ENCODE data around the gene CREB1.

CREB1 gene

GRCh38 chr2:207505171-207505570 lies 24.6 kb upstream of the CREB1 start:
- H3K4me3 ChIP-seq (ENCODE audit: low read depth, low read length), result no peak overlapping the region
- H3K4me1 ChIP-seq (ENCODE audit: control insufficient read depth, insufficient read depth, low read length), result no peaks in the 10 kb centered on the region
- POLR2A ChIA-PET, result no interaction called here
- CTCF ChIA-PET, result interaction anchor here (1.3 kb wide), 1 partner anchor 722 kb away, joined by 3 read pairs; no protein-coding TSS in a partner anchor
- H3K36me3 ChIP-seq (ENCODE audit: control insufficient read depth in 2 of 2, insufficient read depth in 1 of 2, low read length in 2 of 2), result no peaks in the 10 kb centered on the region
- no peak overlapping the region for H3K27ac ChIP-seq (ENCODE audit: extremely low read depth, low read depth, low read length)
- TF ChIP-seq ZNF433 (tag by site-specific recombination; IDR thresholded peaks at IDR 0.05; ENCODE audit: low read depth) (no peak), ZNF544 (tag by site-specific recombination; IDR thresholded peaks at IDR 0.05) (no peak), ZIC2 (tag by site-specific recombination; IDR thresholded peaks at IDR 0.05) (no peak), ZNF404 (tag by site-specific recombination; IDR thresholded peaks at IDR 0.05) (no peak), ZNF324 (tag by site-specific recombination; IDR thresholded peaks at IDR 0.05) (no peak), WT1 (tag by site-specific recombination; IDR thresholded peaks at IDR 0.05) (no peak), ZSCAN18 (tag by site-specific recombination; IDR thresholded peaks at IDR 0.05) (no peak)
- H3K9me3 ChIP-seq (ENCODE audit: control insufficient read depth, insufficient read depth, low read depth, low read length), result no peaks in the 10 kb centered on the region

GRCh38 chr2:207505728-207506127 lies 24.0 kb upstream of the CREB1 start:
- Histone ChIP-seq H3K4me1 (ENCODE audit: control insufficient read depth, insufficient read depth, low read length) (no peaks in the 10 kb centered on the region), H3K9me3 (ENCODE audit: control insufficient read depth, insufficient read depth, low read depth, low read length) (no peaks in the 10 kb centered on the region), H3K27ac (ENCODE audit: extremely low read depth, low read depth, low read length) (no peak overlapping the region), H3K4me3 (ENCODE audit: low read depth, low read length) (no peak overlapping the region), H3K36me3 (ENCODE audit: control insufficient read depth in 2 of 2, insufficient read depth in 1 of 2, low read length in 2 of 2) (no peaks in the 10 kb centered on the region)
- TF ChIP-seq EGR2 (tag by site-specific recombination; IDR thresholded peaks at IDR 0.05; ENCODE audit: low read depth), result 0 out of 2 replicates have a peak, but pooled peaks have one; percentile 6
- no peak for TF ChIP-seq ZNF184 (tag by site-specific recombination; IDR thresholded peaks at IDR 0.05)
- no peak for TF ChIP-seq KLF9 (tag by site-specific recombination; IDR thresholded peaks at IDR 0.05; ENCODE audit: low read depth)
- TF ChIP-seq ZFHX2 (tag by site-specific recombination; conservative IDR thresholded peaks at IDR 0.05), result peak; percentile 36
- no peak for TF ChIP-seq GLI4 (tag by site-specific recombination; IDR thresholded peaks at IDR 0.05)
- no peak for TF ChIP-seq ZNF433 (tag by site-specific recombination; IDR thresholded peaks at IDR 0.05; ENCODE audit: low read depth)
- TF ChIP-seq WT1 (tag by site-specific recombination; IDR thresholded peaks at IDR 0.05), result no peak
- CTCF ChIA-PET, result no interaction called here
- POLR2A ChIA-PET, result no interaction called here

GRCh38 chr2:207506426-207506825 lies 23.3 kb upstream of the CREB1 start:
- Histone ChIP-seq H3K4me1 (ENCODE audit: control insufficient read depth, insufficient read depth, low read length) (no peaks in the 10 kb centered on the region), H3K27ac (ENCODE audit: extremely low read depth, low read depth, low read length) (no peak overlapping the region), H3K4me3 (ENCODE audit: low read depth, low read length) (no peak overlapping the region), H3K36me3 (ENCODE audit: control insufficient read depth in 2 of 2, insufficient read depth in 1 of 2, low read length in 2 of 2) (no peaks in the 10 kb centered on the region), H3K9me3 (ENCODE audit: control insufficient read depth, insufficient read depth, low read depth, low read length) (no peaks in the 10 kb centered on the region)
- TF ChIP-seq ZNF366 (tag by site-specific recombination; conservative IDR thresholded peaks at IDR 0.05) (no peak), ZNF571 (tag by site-specific recombination; IDR thresholded peaks at IDR 0.05) (no peak)
- TF ChIP-seq, protein P1, sequence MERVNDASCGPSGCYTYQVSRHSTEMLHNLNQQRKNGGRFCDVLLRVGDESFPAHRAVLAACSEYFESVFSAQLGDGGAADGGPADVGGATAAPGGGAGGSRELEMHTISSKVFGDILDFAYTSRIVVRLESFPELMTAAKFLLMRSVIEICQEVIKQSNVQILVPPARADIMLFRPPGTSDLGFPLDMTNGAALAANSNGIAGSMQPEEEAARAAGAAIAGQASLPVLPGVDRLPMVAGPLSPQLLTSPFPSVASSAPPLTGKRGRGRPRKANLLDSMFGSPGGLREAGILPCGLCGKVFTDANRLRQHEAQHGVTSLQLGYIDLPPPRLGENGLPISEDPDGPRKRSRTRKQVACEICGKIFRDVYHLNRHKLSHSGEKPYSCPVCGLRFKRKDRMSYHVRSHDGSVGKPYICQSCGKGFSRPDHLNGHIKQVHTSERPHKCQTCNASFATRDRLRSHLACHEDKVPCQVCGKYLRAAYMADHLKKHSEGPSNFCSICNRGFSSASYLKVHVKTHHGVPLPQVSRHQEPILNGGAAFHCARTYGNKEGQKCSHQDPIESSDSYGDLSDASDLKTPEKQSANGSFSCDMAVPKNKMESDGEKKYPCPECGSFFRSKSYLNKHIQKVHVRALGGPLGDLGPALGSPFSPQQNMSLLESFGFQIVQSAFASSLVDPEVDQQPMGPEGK (tag by site-specific recombination; IDR thresholded peaks at IDR 0.05), result no peak
- ChIA-PET POLR2A (no interaction called here), CTCF (interaction anchor here (0.6 kb wide), 1 partner anchor 82 kb away, joined by 3 read pairs; no protein-coding TSS in a partner anchor)

DNA sequence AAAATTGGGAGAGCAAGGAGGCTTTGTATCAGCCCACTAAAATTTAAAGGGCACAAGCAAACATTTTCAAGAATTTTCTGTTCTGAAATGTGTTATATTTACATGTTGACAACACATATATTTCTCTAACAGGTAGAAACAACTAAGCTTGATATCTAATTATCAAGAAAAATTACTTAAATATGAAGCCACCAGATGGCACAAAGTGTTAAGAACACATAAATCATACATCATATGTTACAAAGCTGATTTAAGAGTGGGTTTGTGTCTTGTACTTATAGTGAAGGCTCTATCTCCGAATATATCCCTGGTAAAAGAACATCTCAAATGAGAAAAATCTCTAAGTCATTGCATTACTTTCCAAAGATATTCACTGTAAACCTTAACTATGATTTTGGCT lies 19.6 kb upstream of the CREB1 start:
- no peak overlapping the region for H3K27ac ChIP-seq (ENCODE audit: extremely low read depth, low read depth, low read length)
- POLR2A ChIA-PET, result interaction anchor here (0.7 kb wide), 1 partner anchor 344 kb away, joined by 3 read pairs; no protein-coding TSS in a partner anchor
- H3K36me3 ChIP-seq (ENCODE audit: control insufficient read depth in 2 of 2, insufficient read depth in 1 of 2, low read length in 2 of 2), result no peaks in the 10 kb centered on the region
- no peaks in the 10 kb centered on the region for H3K9me3 ChIP-seq (ENCODE audit: control insufficient read depth, insufficient read depth, low read depth, low read length)
- CTCF ChIA-PET, result interaction anchor here (0.5 to 0.6 kb wide), 2 partner anchors 412 to 986 kb away, joined by 3 to 4 read pairs; no protein-coding TSS in a partner anchor
- no peaks in the 10 kb centered on the region for H3K4me1 ChIP-seq (ENCODE audit: control insufficient read depth, insufficient read depth, low read length)
- no peak overlapping the region for H3K4me3 ChIP-seq (ENCODE audit: low read depth, low read length)
- TF ChIP-seq ZNF768 (tag by site-specific recombination; IDR thresholded peaks at IDR 0.05) (no peak), ZNF561 (tag by site-specific recombination; IDR thresholded peaks at IDR 0.05; ENCODE audit: borderline replicate concordance) (no peak), EGR2 (tag by site-specific recombination; IDR thresholded peaks at IDR 0.05; ENCODE audit: low read depth) (no peak), OVOL3 (tag by site-specific recombination; IDR thresholded peaks at IDR 0.05) (no peak), ZNF623 (tag by site-specific recombination; IDR thresholded peaks at IDR 0.05) (no peak), ZBTB1 (tag by site-specific recombination; IDR thresholded peaks at IDR 0.05) (no peak), KLF10 (tag by site-specific recombination; IDR thresholded peaks at IDR 0.05) (no peak), ZNF37A (tag by site-specific recombination; IDR thresholded peaks at IDR 0.05) (no peak), ZNF521 (tag by site-specific recombination; IDR thresholded peaks at IDR 0.05) (no peak), ZNF16 (tag by site-specific recombination; IDR thresholded peaks at IDR 0.05; ENCODE audit: low read depth) (no peak), RBAK (tag by site-specific recombination; IDR thresholded peaks at IDR 0.05) (no peak), SP7 (tag by site-specific recombination; IDR thresholded peaks at IDR 0.05) (no peak), ZNF174 (tag by site-specific recombination; IDR thresholded peaks at IDR 0.05) (no peak), ZNF169 (tag by site-specific recombination; IDR thresholded peaks at IDR 0.05) (no peak), ZNF354C (tag by site-specific recombination; IDR thresholded peaks at IDR 0.05; ENCODE audit: borderline replicate concordance, low read depth) (no peak)

All from HEK293 (cell line).